CD4-positive, alpha-beta T cell (primary cell): ENCODE data around the gene IFNGR2. TPM values are rescaled to one million over a fixed set of nuclear protein-coding genes. Genes with fewer than 3 reads are reported as not detected.

Experiments used
- ATAC-seq: fragments of 200-7000 bp; cut with Tn5 transposase; one replicate; pipeline ENCODE4 v1.10.0; 2022; ENCODE audit warnings: mild to moderate bottlenecking; ENCODE audit not compliant: poor library complexity
- CTCF ChIA-PET: fragments of 350-600 bp; sonication (Branson Sonifier 250); formaldehyde crosslinking; loops from one replicate; lab custom pipeline; 2021; ENCODE audit warnings: antibody characterized with exemption, inconsistent platforms; lab: Charles Lee
- POLR2A ChIA-PET: fragments of 350-600 bp; sonication (Branson Sonifier 250); formaldehyde crosslinking; loops from one replicate; lab custom pipeline; 2021; ENCODE audit warnings: antibody characterized with exemption, inconsistent platforms; lab: Charles Lee
- DNase-seq, 14 experiments: peaks; one replicate each; pipeline ENCODE4 v3.0.0-alpha.2; 2013 to 2020; ENCODE audit warnings: mixed read lengths in 2 of 14
- H3K27ac ChIP-seq, 2 donors: one replicate each; pipeline versions ENCODE4 v1.5.1 to v1.7.0; 2013; ENCODE audit warnings: low read length in 2 of 2, low read depth in 1 of 2, mild to moderate bottlenecking in 1 of 2
- H3K27me3 ChIP-seq, 2 experiments: 1 replicate in 1 of 2; 2 replicates in 1 of 2; pipeline versions ENCODE4 v1.6.1 to v1.7.0; 2013; ENCODE audit warnings: low read length in 2 of 2, control low read depth in 1 of 2, mild to moderate bottlenecking in 1 of 2, moderate library complexity in 1 of 2; ENCODE audit not compliant: insufficient read depth in 2 of 2, control insufficient read depth in 1 of 2
- H3K36me3 ChIP-seq: one replicate; pipeline ENCODE4 v1.6.1; 2013; ENCODE audit warnings: low read length, control low read depth; ENCODE audit not compliant: insufficient read depth
- H3K4me1 ChIP-seq: one replicate; pipeline ENCODE4 v1.6.1; 2013; ENCODE audit warnings: low read length, control low read depth; ENCODE audit not compliant: insufficient read depth
- H3K4me3 ChIP-seq: one replicate; pipeline ENCODE4 v1.5.1; 2013; ENCODE audit warnings: mild to moderate bottlenecking, low read length, moderate library complexity
- H3K9me3 ChIP-seq, 2 experiments: 1 replicate in 1 of 2; 2 replicates in 1 of 2; pipeline versions ENCODE4 v1.6.1 to v1.7.0; 2013; ENCODE audit warnings: low read length in 2 of 2, mild to moderate bottlenecking in 2 of 2, control low read depth in 1 of 2, moderate library complexity in 1 of 2; ENCODE audit not compliant: control insufficient read depth in 1 of 2, insufficient read depth in 1 of 2
- H3K27ac Mint-ChIP-seq: one replicate; pipeline ENCODE4 v1.8.0; 2020; ENCODE audit warnings: mixed read lengths
- H3K27me3 Mint-ChIP-seq: one replicate; pipeline ENCODE4 v1.8.0; 2021; ENCODE audit warnings: mixed read lengths
- H3K36me3 Mint-ChIP-seq: one replicate; pipeline ENCODE4 v1.8.0; 2021; ENCODE audit warnings: low read depth, mixed read lengths
- H3K4me1 Mint-ChIP-seq: one replicate; pipeline ENCODE4 v1.8.0; 2021; ENCODE audit warnings: low read depth, mixed read lengths
- H3K4me3 Mint-ChIP-seq: one replicate; pipeline ENCODE4 v1.8.0; 2020; ENCODE audit warnings: mild to moderate bottlenecking, mixed read lengths
- H3K9me3 Mint-ChIP-seq: one replicate; pipeline ENCODE4 v1.8.0; 2020; ENCODE audit warnings: mixed read lengths
- CTCF ChIP-seq: fragments of 200-600 bp; IDR thresholded peaks from one replicate; pipeline ENCODE4 v1.8.0; 2022; ENCODE audit warnings: antibody characterized with exemption, mild to moderate bottlenecking
- intact Hi-C, 2 experiments: fragments of 100-400 bp; cut with DNase I in 1 of 2; cut with micrococcal nuclease in 1 of 2; formaldehyde crosslinking; loops; one replicate each; pipeline versions ENCODE4 v1.15.1 to v1.9.0; 2023 to 2025; cut with DNase I, micrococcal nuclease
- total RNA-seq, 174 experiments: library from RNA in 2 of 174; stranded (reverse) in 2 of 174; gene quantifications; one replicate each; pipeline ENCODE4 v1.2.3 and lab custom pipeline; 2021 to 2026

IFNGR2 gene
- total RNA-seq, 2 experiments from 2014 or later, result 14.6 to 17.7 TPM

DNA sequence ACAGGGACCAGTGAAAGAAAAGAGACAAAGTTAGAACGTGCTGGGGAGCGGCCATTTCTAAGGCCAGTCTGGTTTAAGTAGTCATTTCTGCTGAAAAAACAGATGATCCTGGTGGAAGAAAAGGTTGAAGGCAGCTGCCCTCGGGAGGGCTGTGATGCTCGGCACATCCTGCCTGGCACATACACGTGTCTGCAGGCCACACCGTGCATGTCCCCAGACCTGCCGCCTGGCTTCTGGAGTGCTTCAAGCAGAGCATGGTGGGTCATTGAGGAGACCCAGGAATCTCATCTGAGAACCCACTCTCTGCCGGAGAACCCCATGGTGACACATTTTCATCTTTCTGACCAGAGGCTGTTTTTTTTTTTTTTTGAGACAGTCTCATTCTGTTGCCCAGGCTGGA lies 46.0 kb upstream of the IFNGR2 start:
- H3K4me3 Mint-ChIP-seq, result no peak overlapping the region
- Histone ChIP-seq H3K27me3 (no peaks in the 10 kb centered on the region), H3K27ac (no peak overlapping the region), H3K9me3 (no peaks in the 10 kb centered on the region), H3K4me1 (peaks cover 11% of the 10 kb centered on the region), H3K36me3 (peaks cover 24% of the 10 kb centered on the region), H3K4me3 (no peak overlapping the region)
- POLR2A ChIA-PET, result interaction anchor here (1.4 kb wide), 1 partner anchor 32 kb away, joined by 4 read pairs; the partner anchor contains the start of gene IFNAR1
- no peak for DNase-seq
- peaks cover 19% of the 10 kb centered on the region for H3K4me1 Mint-ChIP-seq
- no peaks in the 10 kb centered on the region for H3K9me3 Mint-ChIP-seq
- H3K27ac Mint-ChIP-seq, result peak overlapping the region; percentile 61
- no peaks in the 10 kb centered on the region for H3K27me3 Mint-ChIP-seq
- intact Hi-C loops, result loop anchor here in 1 of 2 experiments (5.0 kb wide), 2 partner anchors 85 to 155 kb away; no protein-coding TSS in a partner anchor
- TF ChIP-seq CTCF, result no peak
- CTCF ChIA-PET, result no interaction called here
- peaks cover 45% of the 10 kb centered on the region for H3K36me3 Mint-ChIP-seq
- ATAC-seq, result no peak

DNA sequence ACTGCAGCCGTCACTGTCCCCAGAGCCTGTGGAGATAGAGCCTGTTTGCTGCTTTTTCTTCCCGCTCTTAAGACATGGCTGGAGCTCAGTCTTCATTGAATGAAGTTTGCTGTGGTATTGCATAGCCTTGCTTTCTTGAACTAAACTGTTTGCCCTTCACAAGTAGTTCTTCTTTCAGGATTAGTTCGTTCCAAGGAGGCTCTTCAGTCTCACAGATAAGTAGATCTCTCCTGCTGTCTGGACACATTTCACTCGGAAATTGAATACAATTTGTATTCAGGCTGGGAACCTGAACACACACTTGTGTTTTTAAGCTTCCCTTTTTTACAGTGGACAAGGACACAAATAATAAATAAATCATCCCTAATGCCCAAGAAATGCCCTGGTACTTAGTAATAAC lies 43.8 kb upstream of the IFNGR2 start:
- Histone ChIP-seq H3K36me3 (peaks cover 14% of the 10 kb centered on the region), H3K9me3 (no peaks in the 10 kb centered on the region), H3K4me1 (peaks cover 17% of the 10 kb centered on the region), H3K27me3 (no peaks in the 10 kb centered on the region), H3K27ac (no peak overlapping the region), H3K4me3 (no peak overlapping the region)
- ChIA-PET POLR2A (interaction anchor here (0.8 kb wide), 2 partner anchors 93 to 132 kb away, joined by 3 to 4 read pairs; partner anchors contain the start of genes DNAJC28 and IL10RB), CTCF (interaction anchor here (0.6 to 3.4 kb wide), 5 partner anchors 10 to 160 kb away, joined by 3 to 22 read pairs (median 3); no protein-coding TSS in a partner anchor)
- DNase-seq (no peak), ATAC-seq (no peak)
- Mint-ChIP-seq H3K9me3 (no peaks in the 10 kb centered on the region), H3K27ac (peak overlapping the region; percentile 37), H3K4me3 (no peak overlapping the region), H3K4me1 (peaks cover 26% of the 10 kb centered on the region), H3K27me3 (no peaks in the 10 kb centered on the region), H3K36me3 (peaks cover 34% of the 10 kb centered on the region)
- no peak for TF ChIP-seq CTCF
- intact Hi-C loops, result loop anchor here in 1 of 2 experiments (5.0 kb wide), 2 partner anchors 83 to 157 kb away; no protein-coding TSS in a partner anchor

DNA sequence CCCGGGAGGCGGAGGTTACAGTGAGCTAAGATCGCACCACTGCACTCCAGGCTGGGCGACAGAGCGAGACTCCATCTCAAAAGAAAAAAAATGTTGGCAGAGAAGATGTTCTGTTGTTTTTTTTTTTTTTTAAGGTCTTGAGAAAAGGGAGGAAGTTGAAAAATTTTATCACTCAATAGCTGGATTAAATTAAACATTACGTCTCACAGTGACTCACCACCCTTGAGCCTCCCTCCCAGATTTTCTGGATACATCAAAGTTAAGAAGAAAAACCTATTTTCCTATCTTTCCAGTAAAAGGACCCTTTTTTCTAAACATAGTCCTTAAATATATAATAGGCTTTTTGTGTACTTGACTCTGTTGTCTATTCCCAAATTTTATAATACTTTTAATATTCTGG lies 42.9 kb upstream of the IFNGR2 start:
- TF ChIP-seq CTCF, result no peak
- H3K27ac ChIP-seq, result no peak overlapping the region
- DNase-seq (no peak), ATAC-seq (no peak)
- ChIA-PET POLR2A (interaction anchor here (0.6 to 2.8 kb wide), 7 partner anchors 28 to 160 kb away, joined by 3 to 120 read pairs (median 13); partner anchors contain the start of genes DNAJC28, IFNAR1 and IFNAR2), CTCF (interaction anchor here (1.1 to 3.4 kb wide), 16 partner anchors 11 to 163 kb away, joined by 3 to 34 read pairs (median 8); partner anchors contain the start of genes DNAJC28, IFNAR1 and IFNGR2)
- peaks cover 25% of the 10 kb centered on the region for H3K36me3 Mint-ChIP-seq
- H3K36me3 ChIP-seq, result peaks cover 11% of the 10 kb centered on the region
- H3K4me1 Mint-ChIP-seq, result peaks cover 26% of the 10 kb centered on the region
- H3K4me1 ChIP-seq, result peaks cover 17% of the 10 kb centered on the region
- intact Hi-C loops, result loop anchor here (2.0 to 10.0 kb wide), 5 partner anchors 33 to 125 kb away; partner anchors contain the start of genes IFNGR2 (in 1 of the 2) and IL10RB (in 1 of the 2)
- no peak overlapping the region for H3K4me3 Mint-ChIP-seq
- peak overlapping the region; percentile 88 for H3K27ac Mint-ChIP-seq
- H3K27me3 ChIP-seq, result no peaks in the 10 kb centered on the region
- H3K9me3 Mint-ChIP-seq, result no peaks in the 10 kb centered on the region
- H3K4me3 ChIP-seq, result no peak overlapping the region
- no peaks in the 10 kb centered on the region for H3K27me3 Mint-ChIP-seq
- no peaks in the 10 kb centered on the region for H3K9me3 ChIP-seq
